GM21526 (cell line): ENCODE results near the gene POLR1H.

Source experiments
- ATAC-seq: cut with Tn5 transposase; IDR thresholded peaks from one replicate; pipeline ENCODE4 v1.9.1; 2021; ENCODE audit warnings: moderate library complexity; ENCODE audit not compliant: unreplicated experiment, low FRiP score

The POLR1H gene

GRCh38 chr6:30092852-30093543 lies 31.9 kb downstream of the POLR1H start:
- no peak for ATAC-seq

- ATAC-seq, result no peak
Measured at GRCh38 chr6:30093951-30094661, 33.0 kb downstream of the POLR1H start.

DNA sequence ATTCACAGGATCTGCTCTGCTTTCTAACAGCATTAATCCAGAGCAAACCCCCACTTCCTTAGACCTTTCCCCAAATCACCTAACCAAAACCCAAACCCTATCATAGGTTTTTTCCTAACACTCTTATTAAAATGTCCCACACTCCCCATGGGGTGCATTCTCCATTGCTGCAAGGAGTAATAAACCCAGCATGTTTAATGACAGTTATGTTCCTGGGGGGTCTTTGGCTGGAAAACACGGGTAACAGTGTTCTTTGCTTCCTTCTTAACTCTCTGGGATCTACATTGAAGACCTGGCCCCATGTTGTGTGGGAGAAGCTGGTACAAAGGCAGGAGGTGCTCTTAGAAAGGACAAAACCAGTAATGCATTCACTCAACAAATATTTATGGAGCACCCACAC lies 35.8 kb downstream of the POLR1H start:
- no peak for ATAC-seq

DNA sequence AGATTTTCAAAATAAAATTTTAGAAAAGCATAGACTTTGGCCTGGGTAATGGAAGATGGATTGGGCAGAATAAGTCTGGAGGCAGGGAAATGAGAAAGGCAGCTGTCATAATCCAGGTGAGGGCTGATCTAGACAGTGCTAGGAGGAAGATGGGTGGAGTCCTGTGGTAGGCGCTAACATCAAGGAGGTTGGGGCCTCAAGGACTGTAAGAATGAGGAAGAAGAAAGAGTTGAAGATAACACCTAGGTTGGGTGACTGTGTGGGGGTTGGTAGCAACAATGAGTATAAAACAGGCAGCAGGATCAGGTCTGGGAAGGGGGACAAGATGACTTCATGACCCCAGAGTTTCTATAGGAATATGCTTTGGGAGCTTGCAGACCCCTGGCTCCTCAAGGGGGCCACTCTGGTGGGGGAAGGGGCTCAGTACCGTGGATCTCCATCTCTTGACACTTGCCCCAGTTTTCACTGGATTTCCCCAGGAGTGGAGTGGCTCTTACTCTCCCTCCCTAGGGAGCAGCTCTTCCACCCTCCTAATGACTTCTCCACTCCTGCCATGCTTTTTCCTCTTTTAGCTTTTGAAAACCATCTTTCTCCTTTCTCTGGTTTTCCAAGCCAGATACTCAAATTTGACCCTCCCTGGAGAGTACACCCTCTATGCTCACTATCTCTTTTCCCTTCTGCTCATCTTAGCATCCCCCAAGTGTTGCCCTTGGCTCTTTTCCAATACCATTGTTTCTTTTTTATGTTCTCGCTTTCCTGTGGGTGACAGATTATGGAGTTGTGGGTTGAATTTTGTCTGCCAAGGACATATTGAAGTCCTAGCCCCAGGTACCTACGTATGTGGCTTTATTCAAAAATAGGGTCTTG lies 37.1 kb downstream of the POLR1H start:
- ATAC-seq, result no peak

DNA sequence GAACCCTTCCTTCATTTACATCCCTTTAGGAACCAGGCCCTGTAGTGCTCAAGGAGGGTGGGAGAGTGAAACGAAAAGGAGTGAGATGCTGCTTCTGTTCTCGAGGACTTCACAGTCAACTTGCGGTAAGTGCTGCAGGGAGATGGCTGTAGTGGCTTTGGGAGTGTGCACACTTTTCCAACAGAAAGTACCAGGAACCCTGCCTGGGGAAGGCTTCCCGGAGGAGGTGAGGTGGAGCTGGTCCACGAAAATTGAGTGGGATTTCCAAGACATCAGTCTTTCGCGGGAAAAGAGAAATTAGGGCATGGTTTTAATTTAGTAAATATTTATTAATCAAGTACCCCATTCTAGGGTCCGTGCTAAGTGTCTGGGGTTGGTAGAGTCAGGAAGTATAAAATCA lies 39.1 kb downstream of the POLR1H start:
- no peak for ATAC-seq

DNA sequence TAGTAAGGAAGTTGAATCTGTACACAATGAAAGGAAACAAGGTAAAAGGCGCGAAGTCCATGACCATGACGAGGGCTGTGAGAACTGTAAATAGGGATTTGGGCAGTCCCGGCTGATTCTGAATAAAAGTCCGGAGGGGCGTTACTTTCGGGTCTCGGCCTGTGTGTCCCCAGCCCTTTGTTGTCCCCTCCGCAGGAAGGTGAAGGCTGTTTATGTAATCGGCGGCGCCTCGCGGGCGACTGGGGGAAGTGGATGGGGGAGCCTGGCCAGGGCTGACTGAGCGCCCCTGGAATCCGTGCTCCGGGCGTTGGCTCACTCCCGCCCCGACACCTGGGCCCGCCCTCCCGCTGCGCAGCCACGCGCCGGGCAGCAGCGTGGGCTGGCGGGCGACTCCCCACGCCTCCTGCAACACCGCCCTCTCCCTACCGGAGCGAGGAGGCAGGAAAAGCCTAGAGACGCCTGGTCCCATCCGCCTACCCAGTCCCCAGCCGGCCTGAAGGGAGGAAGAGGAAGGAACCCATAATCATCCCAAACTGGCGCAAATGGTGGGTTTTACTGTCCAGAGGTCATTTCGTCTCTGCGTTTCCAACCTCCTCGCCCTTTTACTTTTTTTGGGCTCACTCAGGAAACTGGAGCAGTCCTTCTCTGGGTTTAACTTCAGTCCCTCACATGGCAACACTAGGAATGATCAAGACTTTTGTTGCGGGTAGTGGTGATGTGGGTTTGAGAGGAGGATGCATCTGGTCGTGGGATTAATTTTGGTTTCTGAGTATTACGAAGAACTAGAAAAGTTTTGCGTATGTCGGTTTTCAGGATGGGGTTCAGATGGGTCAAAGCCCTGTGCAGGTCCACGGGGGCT lies 39.7 kb downstream of the POLR1H start:
- ATAC-seq, result no peak

DNA sequence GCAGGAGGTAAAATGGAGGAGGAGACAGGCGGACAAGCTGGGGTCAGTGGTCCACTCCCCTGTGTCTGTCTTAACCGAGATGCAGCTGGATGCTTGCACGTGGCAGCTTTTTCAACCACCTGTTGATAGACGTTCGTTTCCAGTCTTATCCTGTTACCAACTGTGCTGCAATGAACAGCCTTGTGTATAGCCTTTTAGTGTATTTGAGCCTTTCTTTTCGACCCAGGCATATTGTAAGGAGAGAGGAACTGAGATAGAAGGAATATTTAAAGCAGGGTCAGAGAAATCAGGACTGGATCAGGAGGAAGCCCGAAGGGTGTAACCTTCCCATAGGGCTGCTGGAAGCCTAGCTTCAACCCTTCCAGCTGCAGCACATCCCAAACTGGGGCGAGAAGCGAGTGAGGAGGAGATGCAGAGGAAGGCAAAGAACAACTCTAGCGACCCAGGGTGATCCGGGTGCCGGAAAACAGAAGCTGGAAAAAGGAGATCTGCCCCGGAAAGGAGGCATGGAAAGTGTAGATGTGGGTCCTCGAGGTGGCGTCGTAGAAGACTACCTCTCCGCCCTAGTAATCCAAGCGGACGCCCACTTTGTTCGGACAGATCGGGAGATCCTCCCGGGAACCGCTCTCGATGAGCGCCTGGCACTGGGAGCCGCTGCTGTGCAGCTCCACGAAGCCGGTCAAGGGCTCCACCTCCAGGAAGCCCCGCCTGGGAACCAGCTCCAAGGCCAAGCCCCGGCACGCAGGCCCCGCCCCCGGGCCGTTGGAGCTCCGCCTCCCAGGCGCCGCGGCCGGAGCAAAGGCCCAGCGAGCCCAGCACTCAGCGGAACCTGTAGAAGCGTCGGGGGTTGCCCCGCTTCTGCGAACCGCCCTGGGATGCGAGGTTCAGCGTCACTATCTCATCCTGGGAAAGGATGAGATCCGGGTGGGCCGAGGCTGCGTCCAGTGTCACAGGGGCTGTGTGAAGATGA lies 40.7 kb downstream of the POLR1H start:
- no peak for ATAC-seq

DNA sequence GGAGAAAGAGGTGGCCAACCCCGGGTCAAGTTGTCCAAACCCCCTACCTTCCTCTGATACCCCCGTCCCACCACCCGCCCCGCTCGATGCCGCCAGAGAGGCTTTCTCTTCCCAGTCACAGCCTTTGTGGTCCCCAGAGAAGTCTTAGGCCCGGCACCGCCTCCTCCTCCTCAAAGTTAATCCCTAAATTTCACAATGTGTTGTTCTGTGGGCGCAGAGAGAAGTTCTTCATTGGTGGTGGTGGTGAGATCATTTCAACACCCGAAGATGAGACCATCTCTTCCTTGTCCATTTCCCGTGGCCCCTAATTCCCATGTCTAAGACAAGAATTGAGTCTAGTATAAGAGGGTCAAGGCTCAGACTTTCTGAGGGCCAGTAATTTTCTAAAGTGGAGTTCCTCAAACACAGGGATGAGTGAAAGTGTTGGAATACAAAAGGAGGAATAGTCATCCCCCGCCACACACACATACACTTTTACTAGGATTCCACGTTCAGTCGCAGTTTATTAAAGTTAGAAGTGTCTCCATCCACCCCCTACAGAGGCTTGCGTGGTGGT lies 41.4 kb downstream of the POLR1H start:
- ATAC-seq, result no peak

GRCh38 chr6:30102970-30103871 lies 42.2 kb downstream of the POLR1H start:
- ATAC-seq, result peak; percentile 65

DNA sequence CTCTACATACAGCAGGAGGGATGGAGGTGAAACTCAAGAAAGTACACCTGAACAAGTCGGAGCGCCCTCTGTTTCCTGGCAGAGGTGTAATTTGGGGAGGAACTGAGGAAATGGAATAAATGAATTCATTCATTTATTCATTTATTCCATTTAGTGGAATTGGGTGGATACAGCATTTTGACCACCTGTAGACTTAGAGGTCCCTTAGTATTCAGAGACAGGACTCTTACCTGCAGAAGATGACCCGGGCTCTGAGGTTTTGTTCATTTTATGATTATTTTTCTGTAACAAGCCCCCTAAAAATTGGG lies 42.8 kb downstream of the POLR1H start:
- no peak for ATAC-seq

DNA sequence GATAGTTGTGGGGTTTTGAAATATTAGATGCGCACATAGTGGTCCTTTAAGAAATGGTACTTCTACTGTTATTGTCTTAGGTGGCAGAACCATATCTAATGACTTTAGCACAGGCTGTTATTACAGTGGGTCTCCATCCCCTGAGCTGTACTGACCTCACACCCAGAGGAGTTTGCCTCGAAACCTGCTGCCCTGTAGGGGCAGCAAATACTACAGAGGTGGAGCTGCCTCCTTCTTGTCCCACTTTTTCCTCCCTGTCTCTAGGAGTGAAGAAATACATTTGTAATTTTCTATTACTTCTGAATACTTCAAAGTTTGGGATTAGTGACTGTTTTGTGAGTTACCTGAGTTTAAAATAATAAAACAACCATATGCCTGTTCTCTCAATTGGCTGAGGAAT lies 43.6 kb downstream of the POLR1H start:
- no peak for ATAC-seq

- ATAC-seq, result no peak
Measured at GRCh38 chr6:30111266-30111856, 50.3 kb downstream of the POLR1H start.

- no peak for ATAC-seq
Measured at GRCh38 chr6:30112402-30112994, 51.4 kb downstream of the POLR1H start.

DNA sequence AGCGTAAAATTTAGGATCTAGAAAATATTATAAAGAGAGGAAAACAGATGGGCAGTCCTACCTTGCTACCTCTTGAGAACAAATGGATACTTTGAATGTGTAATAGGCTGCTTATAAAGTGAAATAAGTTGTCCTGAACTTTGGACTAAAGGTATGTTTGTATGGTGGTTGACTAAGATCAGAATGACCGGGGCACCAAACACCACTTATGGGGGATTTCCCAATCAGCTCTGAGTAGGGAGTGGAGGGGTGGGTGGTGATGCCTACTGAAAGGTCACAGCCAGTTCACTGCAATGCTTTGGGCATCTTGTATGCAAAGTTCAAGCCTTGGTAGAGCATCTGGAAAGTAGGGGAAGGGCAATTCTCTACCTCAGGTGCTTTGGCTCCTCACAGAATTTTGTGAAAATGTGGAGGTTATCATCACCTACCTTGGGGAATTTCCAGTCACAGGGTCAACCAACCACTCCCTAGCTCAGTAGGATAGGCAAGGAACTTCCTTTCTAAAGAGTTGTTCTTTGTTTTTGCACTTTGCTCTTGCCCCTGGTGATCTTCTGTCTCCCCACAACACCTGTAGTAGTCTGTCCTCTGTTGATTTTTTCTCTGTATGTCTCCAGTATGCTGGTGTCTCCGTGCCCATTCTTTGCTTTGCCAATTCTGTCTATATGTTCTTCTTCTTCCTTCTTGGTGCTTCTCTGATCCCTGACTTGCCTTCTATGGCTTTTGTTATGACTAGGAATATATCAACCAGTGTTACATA lies 52.1 kb downstream of the POLR1H start, which contains the start of gene TRIM31:
Gene TRIM31, minus strand, starts transcription at position 88 of the 757 bp plus-strand sequence. CDS start 285 bp downstream, outside the sequence.
- ATAC-seq, result no peak

- no peak for ATAC-seq
Measured at GRCh38 chr6:30113841-30114240, 52.8 kb downstream of the POLR1H start.
